GM10248 (cell line): ENCODE measurements around the gene CYP4F11.

ENCODE experiments used
- CTCF ChIA-PET: fragments of 300-600 bp; sonication (Branson Sonifier 250); formaldehyde crosslinking; extraction: SDS; loops from one replicate; lab custom pipeline; 2021; ENCODE audit warnings: antibody characterized with exemption; lab: Yijun Ruan, JAX
- POLR2A ChIA-PET: fragments of 350-650 bp; sonication (Branson Sonifier 250); formaldehyde crosslinking; extraction: SDS; loops from one replicate; lab custom pipeline; 2020; ENCODE audit warnings: antibody characterized with exemption; lab: Yijun Ruan, JAX
- DNase-seq: peaks from one replicate; pipeline ENCODE4 v3.0.0; 2012; ENCODE audit errors: extremely low spot score
- TF ChIP-seq, protein P1 (sequence below): IDR thresholded peaks from 2 replicates; pipeline ENCODE4 v1.5.1; 2012; ENCODE audit warnings: mild to moderate bottlenecking, low read depth; ENCODE audit errors: extremely low read depth, missing control alignments, control extremely low read depth

The CYP4F11 gene

DNA sequence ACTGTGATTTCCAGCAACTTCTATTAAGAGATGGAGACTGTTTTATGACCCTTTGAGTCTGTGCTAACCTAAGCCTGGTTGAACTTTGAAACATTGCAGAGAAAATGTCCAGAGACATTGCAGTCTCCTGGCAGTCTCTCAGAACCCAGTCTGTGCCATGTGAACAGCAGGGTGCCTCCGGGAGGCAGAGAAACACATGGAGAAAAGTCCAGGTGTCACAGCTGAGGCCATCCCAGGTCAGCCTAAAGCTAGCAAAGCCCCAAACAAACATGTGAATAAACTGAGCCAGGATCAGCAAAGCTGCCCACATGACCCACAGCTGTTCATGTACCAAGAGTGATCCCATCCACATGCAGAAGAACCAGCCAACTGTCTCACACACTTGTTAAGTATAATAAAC is 7.8 kb downstream of the CYP4F11 start:
- DNase-seq, result no peak
- CTCF ChIA-PET, result no interaction called here
- POLR2A ChIA-PET, result no interaction called here
- TF ChIP-seq, protein P1, sequence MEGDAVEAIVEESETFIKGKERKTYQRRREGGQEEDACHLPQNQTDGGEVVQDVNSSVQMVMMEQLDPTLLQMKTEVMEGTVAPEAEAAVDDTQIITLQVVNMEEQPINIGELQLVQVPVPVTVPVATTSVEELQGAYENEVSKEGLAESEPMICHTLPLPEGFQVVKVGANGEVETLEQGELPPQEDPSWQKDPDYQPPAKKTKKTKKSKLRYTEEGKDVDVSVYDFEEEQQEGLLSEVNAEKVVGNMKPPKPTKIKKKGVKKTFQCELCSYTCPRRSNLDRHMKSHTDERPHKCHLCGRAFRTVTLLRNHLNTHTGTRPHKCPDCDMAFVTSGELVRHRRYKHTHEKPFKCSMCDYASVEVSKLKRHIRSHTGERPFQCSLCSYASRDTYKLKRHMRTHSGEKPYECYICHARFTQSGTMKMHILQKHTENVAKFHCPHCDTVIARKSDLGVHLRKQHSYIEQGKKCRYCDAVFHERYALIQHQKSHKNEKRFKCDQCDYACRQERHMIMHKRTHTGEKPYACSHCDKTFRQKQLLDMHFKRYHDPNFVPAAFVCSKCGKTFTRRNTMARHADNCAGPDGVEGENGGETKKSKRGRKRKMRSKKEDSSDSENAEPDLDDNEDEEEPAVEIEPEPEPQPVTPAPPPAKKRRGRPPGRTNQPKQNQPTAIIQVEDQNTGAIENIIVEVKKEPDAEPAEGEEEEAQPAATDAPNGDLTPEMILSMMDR, result no peak

DNA sequence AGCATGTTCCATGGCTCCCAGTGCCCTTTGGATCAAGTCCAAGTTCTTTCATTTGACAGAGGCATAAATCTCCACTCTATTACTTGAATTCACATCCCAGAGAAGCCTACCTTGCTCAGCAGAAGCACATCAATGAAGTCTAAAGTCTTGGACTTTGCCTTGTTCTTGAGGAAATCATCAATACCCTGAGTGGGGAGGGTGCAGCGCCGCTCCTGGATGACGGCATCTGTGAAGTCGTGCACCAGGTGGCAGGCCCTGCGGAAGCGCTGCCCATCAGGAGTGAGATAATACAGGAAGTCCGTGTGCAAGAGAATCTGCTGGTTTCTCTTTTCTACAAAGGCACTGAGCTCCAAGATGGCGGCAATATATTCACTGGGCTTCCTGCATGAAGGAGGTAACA is 10.6 kb downstream of the CYP4F11 start:
- DNase-seq, result no peak
- TF ChIP-seq, protein P1, result no peak
- ChIA-PET CTCF (no interaction called here), POLR2A (no interaction called here)

DNA sequence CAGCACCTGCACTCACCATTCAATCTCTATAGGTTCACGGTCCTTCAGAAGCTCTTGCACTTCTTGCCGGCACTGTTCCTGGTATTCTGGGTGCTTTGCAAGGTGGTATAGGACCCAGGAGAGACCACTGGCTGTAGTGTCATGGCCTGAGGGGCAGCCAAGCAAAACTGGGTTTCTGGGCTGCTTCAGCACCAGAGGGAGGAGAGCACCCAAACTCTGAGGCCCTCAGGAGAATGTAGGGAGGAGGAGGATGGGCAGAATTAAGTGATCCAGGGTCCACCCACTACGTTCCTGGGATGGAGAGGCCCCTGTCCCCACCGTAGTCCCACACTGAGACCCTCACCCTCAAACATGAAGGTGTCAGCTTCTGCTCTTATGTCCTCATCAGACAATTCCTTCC is 12.3 kb downstream of the CYP4F11 start:
- TF ChIP-seq, protein P1, result no peak
- no peak for DNase-seq
- ChIA-PET CTCF (no interaction called here), POLR2A (no interaction called here)

DNA sequence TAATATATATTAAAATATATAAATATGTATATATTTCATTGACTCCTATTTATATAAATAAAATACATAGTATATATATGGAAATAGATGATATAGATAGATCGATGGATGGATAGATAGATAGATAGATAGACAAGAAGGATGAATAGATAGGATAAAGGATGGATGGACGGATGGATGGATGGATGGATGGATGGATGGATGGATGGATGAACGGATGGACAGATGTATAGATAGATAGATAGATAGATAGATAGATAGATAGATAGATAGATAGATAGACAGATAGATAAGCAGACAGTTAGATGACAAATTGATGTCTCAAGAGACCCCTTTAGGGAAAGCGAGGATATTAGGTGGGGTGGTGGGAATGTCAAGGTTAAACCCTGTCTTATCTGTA is 15.1 kb downstream of the CYP4F11 start:
- ChIA-PET POLR2A (no interaction called here), CTCF (no interaction called here)
- TF ChIP-seq, protein P1, result no peak
- no peak for DNase-seq

DNA sequence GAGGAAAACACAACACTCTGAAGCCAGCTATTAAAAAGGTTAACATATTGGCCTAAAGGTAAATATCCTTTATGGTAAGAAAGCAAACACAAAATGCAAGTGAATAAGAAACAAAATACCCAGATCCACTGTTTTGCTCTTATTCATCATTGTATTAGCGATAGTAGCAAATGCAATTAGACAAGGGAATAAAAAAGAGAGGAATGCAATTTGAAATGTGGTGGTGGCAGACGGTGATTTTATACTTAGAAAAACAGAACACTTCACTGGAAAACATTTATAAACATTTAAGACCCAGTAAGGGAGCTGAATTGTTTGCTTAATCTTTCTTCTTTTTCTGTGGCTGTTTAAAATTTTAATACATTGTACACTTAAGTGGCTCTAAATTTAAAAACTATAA is 19.2 kb downstream of the CYP4F11 start:
- DNase-seq, result no peak

DNA sequence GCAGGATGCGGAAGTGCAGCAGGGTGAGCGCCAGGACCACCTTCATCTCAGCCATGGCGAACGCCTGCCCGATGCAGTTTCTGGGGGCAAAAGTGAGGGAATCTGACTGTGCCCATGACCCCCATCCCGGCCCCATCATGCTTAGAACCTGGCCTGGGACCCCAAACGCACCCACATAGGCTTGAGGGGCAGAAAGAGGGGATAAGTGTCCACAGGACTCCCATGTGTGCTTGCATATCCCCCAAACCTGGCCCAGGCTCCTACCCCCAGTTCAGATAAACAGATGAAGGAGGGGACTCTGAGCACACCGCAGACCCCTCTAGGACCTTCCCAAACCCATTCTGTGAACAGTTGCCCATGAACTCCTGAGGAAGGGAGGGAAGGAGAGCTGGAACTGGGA is 20.5 kb downstream of the CYP4F11 start:
- ChIA-PET CTCF (no interaction called here), POLR2A (no interaction called here)
- DNase-seq, result no peak
- TF ChIP-seq, protein P1, result no peak

More for the DNA sequence above, 19.2 kb downstream of the CYP4F11 start:
- TF ChIP-seq, protein P1, result no peak
- CTCF ChIA-PET, result no interaction called here
- POLR2A ChIA-PET, result no interaction called here

DNA sequence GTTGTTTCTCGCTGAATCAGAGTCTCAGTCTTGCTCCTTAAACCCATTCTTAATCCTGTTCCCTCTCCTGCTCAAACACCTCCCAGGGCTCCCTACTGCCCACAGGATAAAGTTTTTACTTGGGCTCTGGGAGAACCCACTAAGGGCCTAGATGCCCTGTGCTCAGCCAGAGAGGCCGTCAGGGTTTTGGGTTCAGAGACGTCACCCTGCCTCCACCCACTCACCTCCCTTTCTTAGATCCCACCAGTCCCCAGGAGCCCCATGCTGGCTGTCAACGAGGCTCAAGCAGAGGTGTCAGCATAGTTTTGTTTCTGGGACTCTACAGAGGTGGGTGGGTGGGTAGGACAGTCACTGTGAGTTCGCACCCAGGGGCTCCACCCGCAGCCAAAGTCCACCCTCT is 20.9 kb downstream of the CYP4F11 start:
- CTCF ChIA-PET, result no interaction called here
- DNase-seq, result no peak
- TF ChIP-seq, protein P1, result no peak
- POLR2A ChIA-PET, result no interaction called here
